ENCODE data around the gene SOX5.

Gene SOX5

DNA sequence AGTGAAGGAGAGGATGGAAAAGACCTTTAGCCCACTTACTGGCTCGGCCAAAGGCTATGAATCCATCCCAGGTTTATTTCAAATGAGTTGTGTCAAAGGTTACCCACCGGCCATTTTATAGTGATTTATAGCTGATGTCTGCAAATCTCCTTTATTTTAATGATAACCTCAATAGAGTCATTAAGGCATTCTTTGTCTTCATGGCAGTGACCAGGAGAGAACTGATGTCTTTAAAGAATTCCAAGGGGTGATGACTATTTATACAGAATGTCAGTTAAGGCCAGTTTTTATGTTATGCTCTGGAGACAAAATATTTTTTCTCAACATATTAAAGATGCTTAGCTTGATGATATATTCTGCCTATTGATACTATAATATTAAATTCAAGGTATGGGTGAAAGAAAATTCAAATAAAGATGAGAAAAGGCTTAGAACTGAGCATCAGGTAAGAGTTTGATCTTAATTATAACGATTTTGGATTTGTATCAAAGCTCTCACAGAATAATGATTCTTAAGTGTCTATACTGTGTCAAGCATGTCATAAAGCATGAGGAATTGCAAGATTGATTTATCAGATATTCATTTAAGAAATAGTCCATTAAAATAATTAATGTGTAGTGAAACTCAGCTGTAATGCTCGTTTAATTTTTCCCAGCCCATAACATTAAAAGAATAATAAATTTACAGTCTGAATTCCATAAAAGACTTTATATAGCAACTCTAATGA is 361.5 kb downstream of the SOX5 start:
- no peak for ATAC-seq

DNA sequence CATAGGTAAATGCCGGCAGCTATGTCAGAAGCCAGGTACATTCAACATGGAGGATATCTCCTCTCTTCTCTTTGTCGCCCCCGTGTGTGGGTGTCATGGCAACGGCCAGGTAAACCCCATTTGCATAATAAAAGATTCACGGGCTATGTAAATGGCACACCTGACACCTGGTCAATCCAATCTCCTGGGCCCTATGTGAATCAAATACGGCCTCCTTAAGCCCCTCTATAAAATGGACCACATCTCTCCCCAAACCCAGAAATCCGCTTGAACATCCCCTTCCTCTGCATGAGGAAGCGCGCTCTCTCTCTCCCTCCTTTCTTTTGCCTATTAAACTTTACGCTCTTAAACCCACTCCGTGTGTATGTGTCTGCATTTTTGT is 363.7 kb downstream of the SOX5 start:
- no peak for ATAC-seq

DNA sequence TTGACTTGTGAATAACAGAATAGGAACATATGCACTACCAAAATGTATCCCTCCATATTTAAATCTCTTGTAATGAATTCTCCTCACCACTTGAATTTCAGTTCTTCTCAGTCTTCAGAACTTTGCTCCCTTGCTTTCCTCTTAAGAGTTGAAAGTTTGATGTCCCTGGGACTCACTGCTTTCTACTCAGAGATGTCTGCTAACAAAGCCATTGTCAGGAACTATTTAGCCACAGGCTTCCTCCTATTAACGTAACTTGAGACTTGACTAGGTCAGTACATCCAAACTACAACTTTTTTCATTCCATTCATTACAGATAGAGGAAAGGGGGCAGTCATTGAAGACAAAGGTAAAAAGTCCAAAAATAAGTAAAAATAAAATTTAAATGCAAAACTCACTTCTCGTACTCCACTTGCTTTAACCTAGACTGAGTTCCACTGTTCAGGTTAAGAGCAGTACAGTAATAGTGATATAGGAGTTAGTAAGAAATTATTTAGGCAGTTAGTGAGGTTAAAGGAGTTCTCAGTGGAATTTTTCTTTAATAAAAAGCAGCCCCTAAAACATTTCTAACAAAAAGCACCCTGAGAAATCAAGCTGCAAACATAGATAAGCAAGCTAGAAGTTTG is 364.2 kb downstream of the SOX5 start:
- ATAC-seq = no peak

DNA sequence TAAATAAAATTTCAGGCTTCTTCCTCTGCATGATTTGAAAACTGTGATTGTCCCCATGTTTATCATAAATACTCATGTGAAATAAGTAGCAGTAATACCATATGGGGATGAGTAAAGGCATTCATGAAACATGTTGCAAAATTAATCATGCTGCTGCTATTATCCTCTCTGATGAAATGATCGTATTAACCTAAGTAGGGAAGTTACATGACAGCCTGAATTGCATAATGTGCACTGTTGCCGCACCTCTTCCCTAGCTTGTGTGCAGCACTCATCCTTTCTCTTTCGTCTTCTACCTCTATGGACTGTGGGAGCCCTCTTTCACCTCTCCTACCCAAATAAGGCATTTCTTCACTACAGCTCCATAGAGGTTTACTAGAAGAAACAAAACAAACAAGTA is 367.6 kb downstream of the SOX5 start:
- ATAC-seq = no peak

DNA sequence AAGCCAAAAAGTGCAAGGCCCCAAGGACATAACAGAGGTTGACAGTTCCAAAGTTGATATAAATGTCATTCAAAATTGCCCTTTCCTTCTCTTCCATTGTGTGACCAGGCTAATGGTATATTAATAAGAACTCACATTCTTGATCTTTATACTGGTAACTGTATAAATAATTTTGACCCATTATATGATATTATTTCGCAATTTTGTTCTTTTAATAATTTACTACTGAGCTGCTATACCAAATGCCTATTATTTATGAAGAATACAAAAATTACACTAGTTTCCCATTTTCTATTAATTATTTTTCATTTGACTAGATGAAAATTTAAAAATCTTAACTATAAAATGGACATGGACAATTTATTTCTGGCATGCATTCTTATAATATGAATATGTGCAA is 370.2 kb downstream of the SOX5 start:
- ATAC-seq = no peak

DNA sequence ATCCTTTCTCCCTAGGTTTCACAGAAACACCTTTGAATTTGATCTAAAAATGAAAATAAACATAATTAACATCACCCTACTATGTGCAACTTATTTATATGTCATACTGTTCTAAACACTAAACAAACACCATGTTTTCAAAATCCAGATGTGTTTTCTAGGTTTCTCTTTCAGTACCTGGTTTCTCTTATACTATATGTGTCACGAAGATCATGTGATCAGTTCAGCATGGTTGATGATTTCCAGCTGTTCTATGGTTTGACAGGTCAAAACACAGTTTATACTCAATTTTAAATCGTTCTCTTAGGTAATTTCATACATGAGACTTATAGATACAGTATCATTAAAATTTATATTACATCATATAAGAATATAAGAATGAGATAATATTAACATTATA is 373.1 kb downstream of the SOX5 start:
- ATAC-seq = no peak

DNA sequence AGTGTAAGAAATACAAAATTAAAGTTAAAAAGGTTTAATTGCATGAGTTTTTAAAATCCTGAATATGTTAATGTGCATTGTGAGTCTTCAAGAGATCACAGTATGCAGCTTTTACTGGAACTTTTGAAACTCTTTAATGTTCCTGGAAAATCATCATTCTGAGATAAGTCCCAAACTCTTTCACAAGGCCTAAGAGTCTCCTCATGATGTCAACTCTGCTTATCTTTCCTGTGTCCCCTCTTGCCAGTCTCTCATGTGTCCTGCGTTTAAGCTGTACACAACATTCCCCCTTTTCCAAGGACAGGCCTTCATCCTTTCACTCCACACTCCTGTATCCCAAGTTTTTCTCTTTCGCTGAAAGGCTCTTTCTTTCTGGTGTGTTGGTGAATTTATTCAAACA is 380.1 kb downstream of the SOX5 start:
- ATAC-seq = no peak

DNA sequence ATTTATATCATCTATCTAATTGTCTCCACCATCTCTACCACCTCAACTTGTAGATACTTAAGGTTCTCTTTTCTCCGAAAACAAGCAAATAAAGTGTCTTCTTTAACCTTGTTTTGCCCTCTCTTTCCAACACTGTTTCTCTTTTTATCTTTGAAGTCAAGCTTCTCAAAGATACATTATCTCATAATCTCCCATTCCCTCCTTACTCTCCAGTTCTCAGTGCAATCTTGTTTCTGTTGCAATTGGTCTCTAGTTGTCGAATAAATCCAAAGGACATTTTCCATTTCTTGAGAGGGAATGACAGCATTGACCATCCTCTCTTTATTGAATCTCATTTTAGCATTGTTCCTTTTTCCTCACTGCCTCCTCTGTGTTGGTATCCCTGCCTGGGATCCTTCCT is 383.3 kb downstream of the SOX5 start:
- no peak for ATAC-seq

DNA sequence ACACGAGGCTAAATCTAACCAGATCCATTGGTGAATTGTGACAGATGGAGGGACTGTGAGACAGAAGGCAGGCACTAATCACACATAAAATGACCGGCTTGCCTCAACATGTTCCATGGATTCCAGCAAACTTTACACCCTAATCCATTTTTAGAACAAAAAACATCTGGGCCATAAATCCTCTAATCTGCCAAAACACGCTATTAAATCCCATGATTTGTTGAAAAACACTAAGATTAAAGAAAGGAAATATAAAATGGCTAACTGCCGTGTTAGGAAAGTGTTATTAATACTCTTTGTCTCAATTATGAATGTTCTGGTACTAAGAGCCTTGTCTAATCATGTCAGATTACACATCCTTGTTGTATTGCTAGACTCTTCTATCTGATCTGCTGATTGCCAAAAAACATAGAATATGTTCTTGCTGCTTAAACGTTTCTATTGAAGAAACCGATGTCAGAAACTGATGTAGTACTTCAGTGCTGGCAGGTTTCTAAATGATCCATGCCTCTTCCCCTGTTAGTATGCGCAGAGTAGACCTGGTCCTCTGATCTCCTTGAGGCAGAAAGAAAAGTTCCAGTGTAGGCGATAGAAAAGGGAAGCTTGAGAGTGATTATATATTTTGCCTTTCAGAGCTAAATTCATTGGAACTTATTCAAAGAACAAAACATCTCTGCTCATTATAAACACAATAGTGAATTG is 384.9 kb downstream of the SOX5 start:
- no peak for ATAC-seq

DNA sequence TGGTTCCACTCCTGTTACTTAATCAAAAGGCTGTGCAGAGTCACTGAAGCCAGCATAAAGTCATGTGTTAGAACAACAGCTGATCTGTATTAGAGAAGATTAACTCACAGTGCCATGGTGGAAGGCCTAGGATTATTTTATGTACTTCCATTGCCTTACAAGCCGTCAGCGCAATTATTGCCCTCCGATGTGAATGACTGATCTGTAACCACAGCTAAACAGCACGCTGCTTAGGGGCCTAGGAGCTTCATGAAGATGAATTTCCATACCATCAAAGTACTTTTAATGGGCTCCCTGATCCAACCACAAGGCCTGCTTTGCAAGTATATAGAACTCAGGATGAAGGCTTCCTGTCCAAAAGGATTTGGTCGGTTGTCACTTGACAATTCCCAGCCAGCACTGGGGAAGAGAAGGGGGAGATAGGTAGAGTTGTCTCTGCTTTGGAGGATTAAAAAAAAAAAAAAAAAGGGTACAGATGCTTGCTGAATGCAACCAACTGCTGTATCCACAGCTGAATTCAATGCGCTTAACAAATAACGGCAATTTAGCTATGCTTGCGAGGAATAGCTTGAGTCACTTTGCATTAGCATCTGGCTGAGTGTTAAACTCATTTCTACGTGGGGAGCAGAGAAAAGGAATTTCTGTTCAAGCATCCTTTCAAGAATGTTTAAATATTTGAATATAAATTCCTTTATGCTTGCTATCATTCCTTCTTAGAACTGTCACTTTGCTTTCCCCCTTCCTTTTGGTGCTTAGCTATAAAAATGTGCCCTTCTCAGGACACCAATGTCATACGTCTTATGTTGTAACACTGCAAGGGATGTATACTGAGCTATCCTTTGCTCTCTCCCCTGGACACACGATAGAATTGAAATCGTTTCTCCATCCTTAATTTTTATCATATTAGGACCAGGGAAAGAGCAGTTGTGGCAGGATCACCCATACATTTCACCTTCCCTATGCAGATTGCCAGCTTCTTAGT is 387.8 kb downstream of the SOX5 start:
- ATAC-seq = no peak

DNA sequence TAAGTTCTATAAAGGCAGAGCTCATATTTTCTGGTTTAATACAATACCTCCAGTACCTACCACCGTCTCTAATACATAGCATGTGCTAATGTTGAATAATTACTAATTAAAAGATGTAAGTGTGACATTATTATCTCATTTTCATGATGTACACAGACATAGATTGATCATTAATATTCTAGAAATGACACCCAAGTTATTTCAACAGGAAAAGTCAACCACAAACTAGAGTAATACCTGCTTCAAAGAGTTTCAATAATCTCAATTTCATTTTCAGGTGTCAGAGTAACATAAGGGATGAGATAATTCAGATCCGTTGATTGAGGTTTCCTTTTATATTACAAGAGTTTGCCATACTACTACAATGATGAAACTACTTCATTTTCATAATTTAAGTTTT is 388.9 kb downstream of the SOX5 start:
- peak; percentile 10 to 18 for ATAC-seq

DNA sequence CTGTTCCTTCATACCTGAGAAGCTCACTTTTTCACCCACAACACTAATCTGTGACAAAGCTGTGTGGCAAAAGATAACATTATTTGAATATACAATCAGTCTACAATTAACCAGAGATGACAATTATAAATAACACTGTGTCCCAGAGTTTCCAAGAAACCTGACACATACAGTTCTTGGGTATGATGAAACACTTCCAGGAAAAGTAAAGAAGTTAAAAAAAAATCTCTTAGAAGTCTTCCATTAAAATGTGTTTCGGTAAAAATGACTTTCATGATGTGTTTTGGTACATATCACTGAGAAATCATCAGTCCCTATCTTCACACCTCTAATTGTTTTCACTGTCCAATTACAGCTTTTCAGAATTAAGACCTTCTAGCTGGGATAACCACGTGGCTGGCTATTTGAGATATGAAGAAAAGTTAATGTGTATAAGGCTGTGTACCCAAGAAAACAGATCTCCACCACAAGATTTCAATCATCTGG is 390.2 kb downstream of the SOX5 start:
- no peak for ATAC-seq

DNA sequence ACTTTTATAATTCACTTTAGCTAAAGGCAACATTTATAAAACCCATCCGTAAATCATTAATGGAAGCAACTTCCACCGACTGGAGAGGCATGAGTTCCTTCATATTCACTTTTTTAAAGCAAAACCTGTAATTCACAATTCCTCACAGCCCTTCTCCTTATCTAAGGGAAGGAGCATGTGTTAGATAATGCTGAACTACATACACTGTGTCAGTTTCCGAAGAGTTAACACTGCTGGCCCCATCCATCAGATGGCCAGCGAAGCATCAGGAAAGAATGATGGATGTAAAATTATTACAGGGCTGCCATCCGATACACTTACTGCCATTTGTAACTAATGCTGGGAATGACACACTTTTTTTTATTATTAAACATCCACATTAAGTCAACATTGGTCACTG is 392.8 kb downstream of the SOX5 start:
- no peak for ATAC-seq

DNA sequence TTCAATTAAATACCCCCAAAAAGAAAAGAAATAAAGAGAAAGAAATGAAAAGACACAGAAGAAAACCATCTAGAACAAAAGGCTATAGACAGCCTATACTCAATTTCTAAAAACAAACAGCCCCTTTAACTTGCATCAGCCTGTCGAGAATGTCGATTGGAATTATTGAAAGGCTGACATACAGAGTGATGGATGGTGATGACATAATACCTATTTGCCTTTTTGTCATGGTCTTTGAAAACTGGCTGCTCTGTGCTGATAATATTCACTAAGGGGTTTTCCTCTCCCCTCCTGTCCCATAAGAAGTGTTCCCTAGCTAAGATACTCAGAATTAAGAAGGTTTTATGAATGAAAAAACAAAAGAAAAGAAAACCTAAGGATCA is 393.7 kb downstream of the SOX5 start:
- no peak for ATAC-seq

DNA sequence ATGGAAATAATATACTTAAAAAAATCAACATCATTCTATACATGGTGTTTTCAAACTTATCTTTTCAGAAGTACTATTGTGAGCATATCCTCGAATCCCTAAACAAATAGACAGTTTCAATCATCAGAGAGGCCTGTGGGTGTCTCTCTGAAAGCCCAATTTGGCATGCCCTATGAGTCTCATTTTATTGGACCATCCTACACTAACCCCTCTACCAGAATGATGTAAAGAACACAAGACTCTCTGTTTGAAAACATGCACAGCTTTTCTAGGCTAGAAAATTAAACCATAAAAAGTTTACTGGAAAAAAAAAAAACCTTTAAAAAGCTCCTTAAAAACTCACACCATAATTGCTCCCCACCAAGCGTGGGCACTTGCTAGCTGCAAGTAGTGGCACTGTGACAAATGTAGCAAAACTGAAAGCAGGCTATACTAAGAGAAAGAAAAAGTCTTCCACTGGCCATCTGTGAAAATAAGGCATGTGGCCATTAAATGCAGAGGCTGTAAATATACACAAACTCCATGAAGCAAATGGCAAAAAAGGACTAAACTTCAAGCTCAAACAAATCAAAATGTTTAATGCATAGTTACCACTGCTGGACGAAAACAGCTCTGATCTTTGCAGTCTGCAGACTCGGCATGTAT is 394.2 kb downstream of the SOX5 start:
- no peak for ATAC-seq

DNA sequence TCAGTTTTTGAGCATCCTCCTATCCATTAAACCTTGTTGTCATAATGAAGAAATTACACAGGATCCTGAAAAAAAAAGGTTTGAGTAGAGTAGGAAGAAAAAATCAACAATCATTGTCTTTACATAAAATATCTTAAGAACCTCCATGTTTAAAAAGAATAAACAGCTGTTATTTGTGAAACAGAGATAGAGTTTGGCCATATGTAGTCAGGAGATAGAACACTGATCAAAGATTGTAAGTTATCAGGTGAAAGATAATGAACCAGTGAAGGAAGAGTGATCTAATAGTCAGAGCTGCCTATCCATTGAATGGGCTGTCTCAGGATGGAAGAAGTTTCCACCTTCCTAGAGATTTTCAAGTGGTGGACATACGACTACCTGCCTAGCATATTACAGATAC is 397.1 kb downstream of the SOX5 start:
- no peak for ATAC-seq

DNA sequence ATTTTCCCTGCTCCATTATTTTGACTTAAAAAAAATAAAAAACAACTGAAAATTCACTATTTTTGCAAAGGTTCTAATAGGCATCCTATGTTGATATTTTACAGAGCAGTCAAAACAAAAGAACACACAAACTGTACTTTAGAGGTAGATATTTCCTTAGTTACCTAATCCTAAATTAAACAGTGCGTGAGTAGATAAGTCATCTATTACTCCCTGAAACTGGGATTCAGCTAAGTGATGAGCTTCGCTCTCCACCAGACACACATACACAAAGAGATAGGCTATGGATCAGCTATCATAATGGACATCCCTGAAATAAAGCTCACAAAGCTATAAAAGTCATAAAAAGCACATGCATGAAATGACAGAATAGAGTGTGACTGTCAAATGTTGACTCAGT is 398.7 kb downstream of the SOX5 start:
- ATAC-seq = no peak

DNA sequence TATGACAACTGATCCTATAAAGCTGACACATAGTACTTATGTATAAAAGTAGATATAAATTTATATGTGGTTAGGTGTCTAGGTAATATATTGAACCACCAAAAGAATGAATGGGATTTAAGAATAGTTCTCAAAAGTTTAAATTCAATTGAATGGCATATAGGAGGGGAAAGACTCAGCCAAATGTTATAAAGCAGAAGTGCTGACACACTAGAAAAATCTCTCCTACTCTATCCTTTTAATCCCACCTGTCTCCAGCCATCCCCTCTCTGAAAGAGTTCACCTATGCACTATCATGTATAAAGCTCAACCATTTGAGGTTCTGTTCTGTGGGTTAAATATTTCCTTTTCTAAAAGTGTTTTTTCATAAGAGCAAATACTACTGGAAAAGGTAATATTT is 400.7 kb downstream of the SOX5 start:
- no peak for ATAC-seq

DNA sequence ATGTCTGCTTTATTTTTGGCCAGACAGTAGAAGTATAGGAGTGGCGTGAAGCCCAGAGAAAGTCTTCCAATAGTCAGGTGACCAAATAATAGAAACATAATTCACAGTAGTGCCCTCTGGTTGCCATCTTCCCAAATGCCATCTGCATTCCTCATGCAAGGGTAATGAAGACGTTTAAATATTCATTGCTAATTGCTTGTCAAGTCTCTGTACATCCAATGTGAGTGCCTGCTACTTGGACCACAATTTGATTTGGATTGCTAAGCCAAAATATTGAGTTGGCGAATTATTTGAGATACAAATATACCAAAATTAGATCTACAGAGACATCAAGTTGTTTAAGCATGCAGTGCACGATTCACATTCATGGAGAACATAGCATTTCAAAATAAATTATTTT is 402.7 kb downstream of the SOX5 start:
- ATAC-seq = no peak

DNA sequence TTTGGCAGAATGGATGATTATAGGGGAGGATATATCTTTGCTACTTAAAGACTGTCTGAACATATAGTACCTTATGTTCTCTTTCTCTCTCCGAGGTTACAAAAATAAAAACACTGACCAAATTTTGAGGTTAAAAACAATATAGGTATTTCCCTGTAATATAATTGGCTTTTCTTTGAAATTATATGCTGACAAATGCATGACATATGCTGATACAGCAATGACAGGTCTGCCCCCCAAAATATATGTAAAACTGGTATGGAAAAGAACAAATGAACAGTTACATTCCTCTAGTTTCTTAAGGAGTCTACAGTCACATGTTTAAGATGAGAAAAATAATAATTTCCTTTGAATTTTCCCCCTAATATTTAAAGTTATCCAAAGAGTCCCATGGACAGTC is 405.7 kb downstream of the SOX5 start:
- no peak for ATAC-seq

DNA sequence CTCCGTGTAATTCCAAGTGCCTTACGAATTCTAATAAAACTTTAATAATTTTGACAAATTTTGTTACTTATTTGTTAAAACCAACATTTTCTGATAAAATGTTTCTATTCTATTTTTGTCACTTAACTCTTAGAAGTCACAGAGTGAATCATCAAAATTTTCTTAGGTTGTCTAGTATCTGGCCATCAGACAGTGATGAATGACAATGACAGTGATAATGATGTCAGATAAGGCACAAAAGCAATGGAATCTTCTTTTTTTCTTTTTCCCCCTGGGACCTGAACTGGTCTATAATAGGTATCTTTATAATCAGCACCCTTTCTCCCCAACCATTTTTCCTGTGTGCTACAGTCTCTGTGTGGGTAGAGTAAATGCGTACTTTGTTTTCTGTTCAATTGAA is 407.3 kb downstream of the SOX5 start:
- ATAC-seq = no peak

DNA sequence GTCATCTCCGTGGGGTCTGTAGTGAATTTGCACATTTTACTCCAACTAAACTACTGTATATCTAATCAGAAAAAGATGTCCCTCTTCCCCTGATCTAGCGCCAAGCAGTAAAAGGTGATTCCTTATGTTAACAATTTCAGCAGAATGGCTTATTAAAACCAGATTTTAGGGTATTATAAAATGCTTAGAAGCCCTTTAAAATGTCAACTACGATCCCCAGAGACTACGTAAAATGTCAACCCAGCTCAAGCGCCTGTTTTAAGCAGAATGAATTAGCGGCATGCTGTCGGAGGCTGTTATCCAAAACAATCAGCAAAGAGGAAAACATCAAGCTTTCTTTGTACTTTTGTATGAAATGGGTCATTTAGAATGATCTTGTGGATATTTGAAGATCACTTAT is 408.9 kb downstream of the SOX5 start:
- no peak for ATAC-seq

DNA sequence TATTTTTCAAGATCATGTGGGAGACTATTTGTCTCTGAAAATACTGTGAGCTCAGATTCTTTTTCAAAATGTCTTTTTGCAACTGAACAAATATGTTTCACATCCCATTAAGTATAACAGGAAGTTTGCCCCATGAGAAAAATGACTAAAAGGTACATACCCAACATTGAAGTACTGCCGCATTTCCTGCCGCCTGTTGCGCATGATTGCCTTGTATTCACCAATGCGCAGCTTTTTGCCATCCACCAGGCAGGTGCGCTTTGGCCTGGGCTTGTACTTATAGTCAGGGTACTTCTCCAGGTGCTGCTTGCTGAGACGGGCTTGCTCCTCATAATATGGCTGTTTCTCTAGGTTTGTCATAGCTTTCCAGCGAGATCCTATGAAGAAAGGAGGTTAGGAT is 413.2 kb downstream of the SOX5 start:
- no peak for ATAC-seq

All from activated CD4-positive, CD25-positive, alpha-beta regulatory T cell treated with anti-CD3 and anti-CD28 coated beads, Interleukin-2, amount 50 U/mL, for 24 hours (primary cell).